Left lung (tissue), 10 donors: Measurements from ENCODE around the gene LRFN4. TPM values are rescaled to one million over a fixed set of nuclear protein-coding genes. Genes with fewer than 3 reads are reported as not detected.

Experiments
- ATAC-seq: fragments of 200-7000 bp; cut with Tn5 transposase; one replicate; pipeline ENCODE4 v1.9.1; 2020; ENCODE audit warnings: moderate library complexity
- DNase-seq, 4 donors: peaks; one replicate each; pipeline ENCODE4 v3.0.0-alpha.2; 2013 to 2020
- H3K27ac ChIP-seq, 2 donors: fragments of 200-600 bp; sonication (generic) in 1 of 2; one replicate each; pipeline versions ENCODE4 v1.5.0 to v1.8.0; 2020 to 2021
- H3K27me3 ChIP-seq, 2 donors: fragments of 200-600 bp; sonication (generic) in 1 of 2; one replicate each; pipeline versions ENCODE4 v1.5.0 to v1.8.0; 2020 to 2021
- H3K36me3 ChIP-seq, 2 donors: fragments of 200-600 bp; sonication (generic) in 1 of 2; one replicate each; pipeline versions ENCODE4 v1.5.0 to v1.8.0; 2020 to 2021
- H3K4me1 ChIP-seq, 2 donors: fragments of 200-600 bp; one replicate each; pipeline ENCODE4 v1.8.0; 2021
- H3K4me3 ChIP-seq, 2 donors: fragments of 200-600 bp; sonication (generic) in 1 of 2; one replicate each; pipeline versions ENCODE4 v1.5.0 to v1.8.0; 2020 to 2021; ENCODE audit warnings: mild to moderate bottlenecking in 1 of 2
- H3K9me3 ChIP-seq, 2 donors: fragments of 200-600 bp; sonication (generic) in 1 of 2; one replicate each; pipeline versions ENCODE4 v1.5.0 to v1.8.0; 2020 to 2021
- intact Hi-C, 2 donors: fragments of 100-400 bp; cut with DNase I; formaldehyde crosslinking; loops; one replicate each; pipeline versions ENCODE4 v1.11.2 to v1.14.2; 2022
- polyA plus RNA-seq, 6 donors: library from polyadenylated mRNA; unstranded; fragments of 120-200 nt; gene quantifications; one replicate each; pipeline ENCODE4 v1.2.1, GENCODE V29; 2013; ENCODE audit not compliant: insufficient read length in 6 of 6
- total RNA-seq, 2 donors: library from RNA; stranded (reverse); fragmentation: NEBNext Ultra II Directional; extraction: Animal tissue kit (Norgen Biotek cat#: 25700); gene quantifications; one replicate each; pipeline ENCODE4 v1.2.1, GENCODE V29; 2021
- TF ChIP-seq, protein P1 (sequence below), 2 donors: fragments of 200-600 bp; sonication (generic) in 1 of 2; IDR thresholded peaks; one replicate each; pipeline versions ENCODE4 v1.5.0 to v1.8.0; 2021; ENCODE audit warnings: antibody characterized with exemption in 2 of 2
- donor health status: DM: no; HTN: yes; CAD: no.
- donor health status: DM: no; HTN: no; CAD: no.

The LRFN4 gene
- total and polyA plus RNA-seq, 8 donors: 6.1 to 21.1 (median 11.9) TPM

DNA sequence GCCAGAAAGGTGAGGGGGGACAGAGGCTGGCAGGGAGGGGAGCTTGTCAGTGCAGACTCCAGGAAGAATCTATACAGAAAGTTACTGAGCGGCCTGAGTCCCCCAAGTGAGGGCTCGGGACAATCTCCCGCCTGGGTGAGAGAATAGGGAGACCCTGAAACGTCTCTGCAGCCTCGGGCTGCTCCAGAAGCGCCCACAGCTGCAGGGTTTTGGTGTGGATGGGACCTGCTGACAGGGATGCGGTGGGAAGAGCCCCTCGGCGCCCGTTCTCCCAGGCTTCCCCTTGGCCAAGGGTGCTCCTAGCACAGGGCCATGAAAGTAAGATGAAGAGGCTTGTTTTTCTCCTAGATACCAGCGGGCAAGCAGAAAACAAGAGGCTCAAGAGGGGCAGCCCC lies 14.4 kb upstream of the LRFN4 start:
- ATAC-seq (peak; percentile 8), DNase-seq (no peak)
- peaks cover 16 to 43% of the 10 kb centered on the region in 2 donors for H3K4me1 ChIP-seq
- no peaks in the 10 kb centered on the region for H3K27me3 ChIP-seq
- H3K9me3 ChIP-seq: no peaks in the 10 kb centered on the region
- peaks cover 0 to 33% of the 10 kb centered on the region in 2 donors for H3K36me3 ChIP-seq
- TF ChIP-seq, protein P1, sequence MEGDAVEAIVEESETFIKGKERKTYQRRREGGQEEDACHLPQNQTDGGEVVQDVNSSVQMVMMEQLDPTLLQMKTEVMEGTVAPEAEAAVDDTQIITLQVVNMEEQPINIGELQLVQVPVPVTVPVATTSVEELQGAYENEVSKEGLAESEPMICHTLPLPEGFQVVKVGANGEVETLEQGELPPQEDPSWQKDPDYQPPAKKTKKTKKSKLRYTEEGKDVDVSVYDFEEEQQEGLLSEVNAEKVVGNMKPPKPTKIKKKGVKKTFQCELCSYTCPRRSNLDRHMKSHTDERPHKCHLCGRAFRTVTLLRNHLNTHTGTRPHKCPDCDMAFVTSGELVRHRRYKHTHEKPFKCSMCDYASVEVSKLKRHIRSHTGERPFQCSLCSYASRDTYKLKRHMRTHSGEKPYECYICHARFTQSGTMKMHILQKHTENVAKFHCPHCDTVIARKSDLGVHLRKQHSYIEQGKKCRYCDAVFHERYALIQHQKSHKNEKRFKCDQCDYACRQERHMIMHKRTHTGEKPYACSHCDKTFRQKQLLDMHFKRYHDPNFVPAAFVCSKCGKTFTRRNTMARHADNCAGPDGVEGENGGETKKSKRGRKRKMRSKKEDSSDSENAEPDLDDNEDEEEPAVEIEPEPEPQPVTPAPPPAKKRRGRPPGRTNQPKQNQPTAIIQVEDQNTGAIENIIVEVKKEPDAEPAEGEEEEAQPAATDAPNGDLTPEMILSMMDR (IDR thresholded peaks at IDR 0.05): no peak
- intact Hi-C loops: no loop called here
- peak overlapping the region; percentile 83 to 97 for H3K4me3 ChIP-seq
- H3K27ac ChIP-seq: peak overlapping the region; percentile 97 to 98

GRCh38 chr11:66842896-66843775 lies 13.7 kb upstream of the LRFN4 start, which contains the start of gene RCE1:
Gene RCE1, plus strand, starts transcription at chr11:66843441. Its CDS starts 15 bp downstream, at chr11:66843456.
- H3K27me3 ChIP-seq: no peaks in the 10 kb centered on the region
- DNase-seq: peak; percentile 89 to 97 (median 92)
- H3K4me3 ChIP-seq: peak within 1 kb of the TSS; percentile 83 to 97
- TF ChIP-seq, protein P1 (IDR thresholded peaks at IDR 0.05): no peak
- H3K27ac ChIP-seq: peak within 1 kb of the TSS; percentile 97 to 98
- H3K9me3 ChIP-seq: no peaks in the 10 kb centered on the region
- H3K36me3 ChIP-seq: peaks cover 0 to 39% of the 10 kb centered on the region in 2 donors
- peak; percentile 97 for ATAC-seq
- peaks cover 16 to 43% of the 10 kb centered on the region in 2 donors for H3K4me1 ChIP-seq
- intact Hi-C loops: no loop called here

DNA sequence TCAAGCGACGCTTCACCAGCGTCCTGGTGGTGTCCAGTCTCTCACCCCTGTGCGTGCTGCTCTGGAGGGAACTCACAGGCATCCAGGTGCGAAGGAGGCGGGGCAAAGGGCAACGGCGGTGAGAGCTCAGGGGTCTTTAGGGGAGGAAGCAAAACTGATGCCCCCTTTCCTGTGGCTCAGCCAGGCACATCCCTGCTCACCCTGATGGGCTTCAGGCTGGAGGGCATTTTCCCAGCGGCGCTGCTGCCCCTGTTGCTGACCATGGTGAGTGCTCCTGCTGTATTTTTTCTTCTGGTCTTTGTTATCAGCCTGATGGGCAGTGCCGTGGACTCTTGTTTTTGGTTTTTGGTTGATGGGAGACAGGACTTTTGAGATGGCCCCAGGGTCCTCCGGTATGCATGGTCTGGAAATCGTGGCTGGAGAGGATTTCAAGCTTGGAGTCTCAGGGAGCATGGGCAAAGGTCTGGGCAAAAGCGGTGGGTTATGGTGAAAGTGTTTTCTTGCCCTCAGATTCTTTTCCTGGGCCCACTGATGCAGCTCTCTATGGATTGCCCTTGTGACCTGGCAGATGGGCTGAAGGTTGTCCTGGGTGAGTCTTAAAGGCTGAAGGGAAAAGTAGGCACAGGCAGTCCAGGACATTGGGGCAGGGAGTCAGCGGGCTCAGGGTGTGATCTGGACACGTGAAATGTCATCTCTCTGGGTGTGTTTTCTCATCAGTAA lies 12.9 kb upstream of the LRFN4 start:
- Histone ChIP-seq H3K4me1 (peaks cover 16 to 43% of the 10 kb centered on the region in 2 donors), H3K9me3 (no peaks in the 10 kb centered on the region), H3K36me3 (peaks cover 0 to 47% of the 10 kb centered on the region in 2 donors), H3K27ac (peak overlapping the region; percentile 97 to 98), H3K4me3 (peak overlapping the region; percentile 83 to 97), H3K27me3 (no peaks in the 10 kb centered on the region)
- DNase-seq (no peak), ATAC-seq (no peak)
- TF ChIP-seq, protein P1 (IDR thresholded peaks at IDR 0.05): no peak
- intact Hi-C loops: no loop called here

GRCh38 chr11:66844496-66845142 lies 12.2 kb upstream of the LRFN4 start:
- Histone ChIP-seq H3K4me1 (peaks cover 16 to 43% of the 10 kb centered on the region in 2 donors), H3K27ac (no peak overlapping the region), H3K9me3 (no peaks in the 10 kb centered on the region), H3K4me3 (peak overlapping the region in 1 of 2 donors; percentile 97), H3K27me3 (no peaks in the 10 kb centered on the region), H3K36me3 (peaks cover 0 to 51% of the 10 kb centered on the region in 2 donors)
- ATAC-seq: no peak
- TF ChIP-seq, protein P1 (IDR thresholded peaks at IDR 0.05): no peak
- intact Hi-C loops: no loop called here
- peak in 1 of 4 donors; percentile 77 for DNase-seq
